Mucosa of gallbladder (tissue), 1 donor: ENCODE results near the gene GPSM3. TPM values are rescaled to one million over a fixed set of nuclear protein-coding genes. Genes with fewer than 3 reads are reported as not detected.
"Not testable (repeated sequence)": the region's sequence is repeated elsewhere in the genome, so short reads cannot be mapped to it uniquely, and the experiment has no call there.

ENCODE experiments used
- DNase-seq: peaks from one replicate; pipeline ENCODE4 v3.0.0-alpha.2; 2020; ENCODE audit warnings: low spot score
- total RNA-seq: library from RNA; stranded (reverse); gene quantifications from one replicate; pipeline ENCODE4 v1.2.1, GENCODE V29; 2021
- donor health status: DM: no; HTN: no; CAD: no.

Gene GPSM3
- total RNA-seq, 1 donor from 2014 or later = 19.6 TPM

- not testable (repeated sequence) for DNase-seq
These were observed 4.6 kb downstream of the GPSM3 start for GRCh38 chr6:32187725-32188380.

DNA sequence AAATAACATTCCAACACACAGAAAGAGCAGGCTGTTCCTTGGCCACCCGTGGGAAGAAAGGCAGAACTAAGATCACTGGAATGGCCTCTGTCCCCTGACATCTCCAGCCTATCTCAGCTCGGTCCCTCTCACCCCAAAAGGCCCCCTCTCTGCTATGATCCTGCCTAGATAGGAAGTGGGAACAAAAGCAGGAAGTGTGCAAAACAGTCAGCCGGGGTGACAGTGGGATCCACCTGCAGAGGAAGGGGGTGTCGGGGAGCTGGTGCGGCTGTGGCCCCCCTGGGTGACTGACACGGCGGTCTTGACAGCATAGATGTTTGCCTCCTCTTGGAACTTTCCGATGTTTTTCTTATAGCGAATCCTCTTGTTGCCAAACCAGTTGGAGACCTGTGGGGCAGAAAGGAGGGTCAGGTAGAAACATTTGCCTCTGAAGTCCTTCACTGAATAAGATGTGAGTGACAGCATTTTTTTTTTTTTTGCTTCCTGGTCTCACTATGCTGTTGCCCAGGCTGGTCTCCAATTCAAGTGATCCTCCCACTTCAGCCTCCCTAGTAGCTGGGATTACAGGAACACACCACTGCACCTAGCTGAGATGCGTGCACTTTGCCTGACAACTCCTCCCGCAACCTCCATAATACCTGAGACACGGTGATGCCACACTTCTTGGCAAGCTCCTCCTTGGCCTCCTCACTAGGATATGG lies 5.3 kb downstream of the GPSM3 start:
- DNase-seq = no peak

- DNase-seq = not testable (repeated sequence)
These were observed 6.1 kb downstream of the GPSM3 start for GRCh38 chr6:32186151-32186840.

- DNase-seq = peak; percentile 75
These were observed 6.7 kb downstream of the GPSM3 start for GRCh38 chr6:32185681-32186131.

DNA sequence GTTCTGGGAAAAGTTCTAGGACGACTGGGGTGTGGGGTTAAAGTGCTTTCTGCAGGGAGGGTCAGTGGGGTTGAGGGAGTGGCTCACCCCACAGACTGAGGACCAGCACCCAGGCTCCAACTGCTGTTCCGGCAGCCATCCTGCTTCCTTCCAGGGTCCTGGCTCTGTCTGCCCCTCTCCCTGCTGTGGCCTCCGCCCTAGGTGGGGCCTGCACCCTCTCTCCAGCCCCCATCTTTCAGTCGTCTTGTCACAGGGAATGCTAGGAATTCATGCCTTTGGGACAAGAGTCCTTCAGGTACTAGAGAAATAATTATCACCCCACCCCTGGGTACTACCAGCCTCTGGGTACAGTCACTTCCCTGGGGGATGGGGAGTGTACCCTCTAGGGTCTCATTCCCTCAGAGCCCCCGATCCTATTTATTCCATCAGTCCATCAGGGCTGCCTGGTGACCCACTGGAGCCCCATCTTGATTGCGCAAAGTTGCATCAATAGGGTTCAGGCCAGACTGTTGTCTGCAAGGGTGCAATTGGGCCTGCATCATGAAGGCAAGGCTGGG lies 8.3 kb downstream of the GPSM3 start, which contains the start of gene AGER:
Gene AGER, minus strand, starts transcription at position 170 of the 557 bp plus-strand sequence. Its CDS starts 31 bp downstream, at position 139.
- DNase-seq = no peak

GRCh38 chr6:32183483-32184083 lies 8.9 kb downstream of the GPSM3 start:
- DNase-seq = no peak

DNA sequence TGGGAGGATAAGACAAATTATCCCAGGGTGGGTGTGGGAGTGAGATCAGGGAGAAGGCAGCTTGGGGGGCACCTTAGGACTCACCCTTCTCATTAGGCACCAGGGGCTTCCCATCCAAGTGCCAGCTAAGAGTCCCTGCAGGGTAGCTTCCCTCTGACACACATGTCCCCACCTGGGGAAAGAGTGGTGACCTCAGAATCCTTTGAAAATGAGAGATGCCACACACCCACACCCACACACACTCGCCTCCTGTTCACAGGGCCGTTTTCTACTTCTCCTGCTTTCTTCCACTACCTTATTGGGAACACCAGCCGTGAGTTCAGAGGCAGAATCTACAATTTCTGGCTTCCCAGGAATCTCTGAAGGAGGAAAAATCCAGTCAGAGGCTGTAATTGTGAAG lies 9.4 kb downstream of the GPSM3 start:
- DNase-seq = no peak

- DNase-seq = no peak
These were observed 9.9 kb downstream of the GPSM3 start for GRCh38 chr6:32182555-32182981.

- no peak for DNase-seq
These were observed 10.4 kb downstream of the GPSM3 start for GRCh38 chr6:32181915-32182529.

- no peak for DNase-seq
These were observed 11.2 kb downstream of the GPSM3 start for GRCh38 chr6:32181148-32181702.

GRCh38 chr6:32179766-32180405 lies 12.6 kb downstream of the GPSM3 start:
- no peak for DNase-seq

- no peak for DNase-seq
These were observed 13.6 kb downstream of the GPSM3 start for GRCh38 chr6:32178547-32179440.

DNA sequence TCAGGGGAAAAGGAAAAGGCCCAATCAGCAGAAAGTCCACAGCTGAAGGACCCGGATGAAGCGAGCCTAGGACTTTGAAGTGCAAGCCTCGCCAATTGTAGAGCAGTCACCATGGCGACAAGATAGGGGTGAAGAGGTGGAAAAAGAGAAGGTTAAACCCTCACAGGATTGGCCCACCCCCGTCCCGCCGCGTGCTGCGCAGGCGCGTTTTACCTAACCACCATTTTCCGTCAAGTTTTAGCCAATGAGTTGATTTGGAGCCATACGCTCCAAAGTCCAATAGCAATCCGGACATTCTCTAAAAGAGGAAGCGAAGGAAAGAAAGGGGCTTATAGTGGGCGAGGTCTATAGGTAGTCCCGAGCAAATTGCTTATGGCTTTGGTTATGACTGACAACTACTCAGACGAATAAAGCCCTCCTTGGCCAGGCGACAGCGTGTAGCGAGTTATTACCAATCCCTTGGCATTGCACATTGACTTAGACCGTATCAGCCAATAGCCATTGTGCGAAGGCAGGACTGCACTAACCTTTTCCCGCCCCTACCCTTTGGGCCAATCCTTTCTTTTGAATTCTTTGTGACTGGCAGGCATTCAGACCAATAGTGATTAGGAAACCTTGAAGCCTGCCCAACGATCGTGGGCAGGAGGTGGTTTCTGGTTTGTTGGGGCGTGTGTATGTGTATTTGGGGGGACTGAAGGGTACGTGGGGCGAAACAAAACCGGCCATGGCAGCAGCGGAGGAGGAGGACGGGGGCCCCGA lies 14.5 kb downstream of the GPSM3 start, which contains the start of gene RNF5:
Gene RNF5, plus strand, starts transcription at position 618 of the 759 bp plus-strand sequence. Its CDS starts 107 bp downstream, at position 725.
- DNase-seq = peak; percentile 99

- no peak for DNase-seq
These were observed 15.2 kb downstream of the GPSM3 start for GRCh38 chr6:32177183-32177787.

DNA sequence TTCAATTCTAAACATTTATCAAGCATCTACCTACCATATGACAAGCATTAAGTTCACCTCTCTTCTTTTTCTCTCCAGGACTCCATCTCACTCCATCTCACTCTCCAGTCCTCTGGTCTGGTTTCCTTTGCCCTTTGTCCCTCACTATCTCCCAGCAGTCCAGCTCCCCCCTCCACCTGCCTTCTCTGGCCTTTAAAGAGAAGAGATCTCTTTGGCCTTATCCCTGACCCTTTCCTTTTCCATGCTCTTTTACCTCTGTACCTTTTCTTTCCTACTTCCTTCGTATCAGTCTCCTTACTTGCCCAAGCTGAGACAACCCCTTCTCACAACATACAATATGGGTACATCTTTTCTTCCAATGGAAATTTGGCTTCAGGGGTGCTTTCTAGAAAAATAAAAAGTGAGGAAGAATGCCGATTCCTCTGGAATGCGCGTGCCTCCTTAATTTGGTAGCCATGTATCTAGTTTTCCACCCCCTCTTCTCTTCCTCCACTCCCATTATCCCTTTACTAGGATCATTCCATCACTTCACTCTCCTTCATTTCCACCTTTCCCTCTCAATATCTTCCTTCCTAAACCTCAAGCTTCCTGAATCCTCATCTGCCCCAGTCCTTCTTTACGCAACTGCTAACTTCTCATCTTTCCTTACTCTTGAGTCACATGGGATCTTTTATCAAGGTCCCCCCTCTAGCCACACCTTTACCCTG lies 15.8 kb downstream of the GPSM3 start:
- no peak for DNase-seq

DNA sequence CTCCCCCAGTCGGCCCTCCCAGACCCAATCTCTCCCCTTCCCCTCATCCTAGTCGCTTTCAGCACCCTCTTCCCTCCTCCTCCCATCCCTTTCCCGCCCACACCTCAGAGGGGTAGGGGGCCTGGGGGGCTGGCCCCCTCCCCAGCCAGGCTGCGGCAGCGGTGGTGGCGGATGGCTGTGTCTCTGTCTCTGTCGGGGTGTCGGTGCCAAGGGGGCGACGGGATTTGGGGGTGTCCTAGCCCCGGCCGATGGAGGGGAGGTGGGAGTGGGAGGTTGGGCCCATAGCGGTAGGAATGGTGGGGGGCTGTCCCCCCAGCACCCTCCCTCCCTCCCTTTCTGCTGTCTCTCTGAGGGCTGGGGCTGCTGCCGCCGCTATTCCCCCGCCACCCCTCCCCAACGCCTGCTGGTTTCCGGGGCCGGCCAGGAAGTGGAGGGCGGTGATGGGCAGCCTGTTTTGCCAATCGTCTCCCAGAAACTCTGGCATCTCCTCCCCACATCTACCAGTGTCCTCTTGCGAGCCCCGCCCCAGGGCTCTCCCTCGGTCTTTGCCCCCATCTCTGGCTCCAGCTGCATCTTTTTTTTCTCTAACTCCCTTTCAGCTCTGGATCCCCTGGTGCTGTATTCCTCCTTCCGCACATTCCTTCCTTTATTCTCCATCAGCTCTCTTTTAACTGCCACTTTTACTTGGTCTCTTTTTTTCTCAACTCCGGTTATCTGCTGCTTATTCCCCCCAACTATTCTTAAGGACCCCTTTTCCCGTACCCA lies 16.6 kb downstream of the GPSM3 start, which contains the start of gene AGPAT1:
Gene AGPAT1, minus strand, starts transcription at position 374 of the 765 bp plus-strand sequence. CDS start 4,588 bp downstream, outside the sequence.
- DNase-seq = peak; percentile 98

GRCh38 chr6:32175322-32175710 lies 17.1 kb downstream of the GPSM3 start:
- DNase-seq = no peak
